ENCODE measurements around the gene PRIM2. TPM values are rescaled to one million over a fixed set of nuclear protein-coding genes. Genes with fewer than 3 reads are reported as not detected.

PRIM2 gene
- total RNA-seq (2022; extraction: Qiagen RNA extraction; ENCODE audit: low read depth), result 12.0 to 14.5 TPM (median 12.4 TPM) in 5 replicates

GRCh38 chr6:57317060-57317943, at the start of gene PRIM2:
Gene PRIM2, plus strand, starts transcription at chr6:57317630. Its CDS starts 816 bp downstream, at chr6:57318446.

Other genes starting within 250 kb of the PRIM2 start
- 6.0 to 10.9 TPM (median 9.1 TPM) in 5 replicates for gene ZNF451, start 227.4 kb upstream of the PRIM2 start, total RNA-seq (2022; extraction: Qiagen RNA extraction; ENCODE audit: low read depth)
- 7.6 to 8.9 TPM (median 8.0 TPM) in 5 replicates for gene BAG2, start 145.3 kb upstream of the PRIM2 start, total RNA-seq (2022; extraction: Qiagen RNA extraction; ENCODE audit: low read depth)
- gene RAB23, start 95.3 kb upstream of the PRIM2 start, total RNA-seq (2022; extraction: Qiagen RNA extraction; ENCODE audit: low read depth), result 6.7 to 9.4 TPM (median 8.7 TPM) in 5 replicates

Data from A549 treated with GW870086 at 1 μM for 4 hours (cell line).